Loucy (cell line): Measurements from ENCODE around the gene SPINT1.

Experiments
- EZH2phosphoT487 ChIP-seq: fragments of 200-600 bp; IDR thresholded peaks from 2 replicates; pipeline ENCODE4 v1.6.1; 2018; ENCODE audit warnings: antibody characterized with exemption, mild to moderate bottlenecking, moderate library complexity, borderline replicate concordance
- TF ChIP-seq, protein P1 (sequence below): fragments of 200-600 bp; sonication (generic); conservative IDR thresholded peaks from 2 replicates; pipeline ENCODE4 v1.5.1; 2014; ENCODE audit warnings: mild to moderate bottlenecking, antibody characterized with exemption, low read length

DNA sequence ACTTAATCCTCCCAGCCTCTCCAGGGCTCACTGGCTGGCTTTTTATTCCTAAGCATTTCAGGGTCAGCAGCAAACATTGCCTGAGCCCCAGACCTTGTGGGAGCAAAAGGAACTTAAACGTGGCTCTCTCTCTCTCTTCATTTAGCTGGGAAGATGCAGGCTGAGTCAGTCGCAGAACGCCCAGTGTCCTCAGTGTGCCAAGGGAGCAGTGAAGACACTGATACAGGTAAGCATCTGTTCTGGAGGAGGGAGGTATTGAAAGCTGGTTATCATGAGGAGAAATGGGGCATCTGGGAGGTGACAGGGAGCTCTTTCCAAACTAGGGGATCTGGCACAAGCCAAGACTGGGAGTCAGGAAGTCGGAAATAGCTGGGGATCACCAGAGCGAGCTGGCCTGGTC, 25.8 kb downstream of the SPINT1 start:
- TF ChIP-seq, protein P1, sequence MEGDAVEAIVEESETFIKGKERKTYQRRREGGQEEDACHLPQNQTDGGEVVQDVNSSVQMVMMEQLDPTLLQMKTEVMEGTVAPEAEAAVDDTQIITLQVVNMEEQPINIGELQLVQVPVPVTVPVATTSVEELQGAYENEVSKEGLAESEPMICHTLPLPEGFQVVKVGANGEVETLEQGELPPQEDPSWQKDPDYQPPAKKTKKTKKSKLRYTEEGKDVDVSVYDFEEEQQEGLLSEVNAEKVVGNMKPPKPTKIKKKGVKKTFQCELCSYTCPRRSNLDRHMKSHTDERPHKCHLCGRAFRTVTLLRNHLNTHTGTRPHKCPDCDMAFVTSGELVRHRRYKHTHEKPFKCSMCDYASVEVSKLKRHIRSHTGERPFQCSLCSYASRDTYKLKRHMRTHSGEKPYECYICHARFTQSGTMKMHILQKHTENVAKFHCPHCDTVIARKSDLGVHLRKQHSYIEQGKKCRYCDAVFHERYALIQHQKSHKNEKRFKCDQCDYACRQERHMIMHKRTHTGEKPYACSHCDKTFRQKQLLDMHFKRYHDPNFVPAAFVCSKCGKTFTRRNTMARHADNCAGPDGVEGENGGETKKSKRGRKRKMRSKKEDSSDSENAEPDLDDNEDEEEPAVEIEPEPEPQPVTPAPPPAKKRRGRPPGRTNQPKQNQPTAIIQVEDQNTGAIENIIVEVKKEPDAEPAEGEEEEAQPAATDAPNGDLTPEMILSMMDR: no peak
- no peak for TF ChIP-seq EZH2phosphoT487
